GM21529 (cell line): ENCODE measurements around the gene TREM1.

Experiments
- ATAC-seq: cut with Tn5 transposase; IDR thresholded peaks from one replicate; pipeline ENCODE4 v1.9.1; 2021; ENCODE audit not compliant: unreplicated experiment

TREM1 gene

GRCh38 chr6:41286544-41287346 is at the start of gene TREM1:
Gene TREM1 (minus strand): TSS chr6:41286682. CDS start chr6:41286655, 27 bp downstream.
- ATAC-seq: no peak

DNA sequence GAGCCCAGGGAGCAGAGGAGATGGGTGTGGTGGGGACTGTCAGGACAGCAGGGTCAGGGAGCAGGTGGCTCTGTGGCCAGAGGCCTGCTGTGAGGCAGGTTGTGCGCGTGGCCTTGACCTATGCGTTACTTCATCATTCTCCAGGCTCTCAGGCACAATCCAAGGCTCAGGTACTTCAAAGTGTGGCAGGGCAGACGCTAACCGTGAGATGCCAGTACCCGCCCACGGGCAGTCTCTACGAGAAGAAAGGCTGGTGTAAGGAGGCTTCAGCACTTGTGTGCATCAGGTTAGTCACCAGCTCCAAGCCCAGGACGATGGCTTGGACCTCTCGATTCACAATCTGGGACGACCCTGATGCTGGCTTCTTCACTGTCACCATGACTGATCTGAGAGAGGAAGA is 49.5 kb upstream of the TREM1 start:
- no peak for ATAC-seq

- ATAC-seq: no peak
Observed at GRCh38 chr6:41335296-41335695, 48.8 kb upstream of the TREM1 start, which contains the start of gene NCR2. Gene NCR2 (plus strand): TSS chr6:41335608. CDS start chr6:41335877, 269 bp downstream.

- no peak for ATAC-seq
Observed at GRCh38 chr6:41334482-41335040, 48.1 kb upstream of the TREM1 start.

GRCh38 chr6:41332842-41333736 is 46.6 kb upstream of the TREM1 start:
- peak; percentile 21 for ATAC-seq

DNA sequence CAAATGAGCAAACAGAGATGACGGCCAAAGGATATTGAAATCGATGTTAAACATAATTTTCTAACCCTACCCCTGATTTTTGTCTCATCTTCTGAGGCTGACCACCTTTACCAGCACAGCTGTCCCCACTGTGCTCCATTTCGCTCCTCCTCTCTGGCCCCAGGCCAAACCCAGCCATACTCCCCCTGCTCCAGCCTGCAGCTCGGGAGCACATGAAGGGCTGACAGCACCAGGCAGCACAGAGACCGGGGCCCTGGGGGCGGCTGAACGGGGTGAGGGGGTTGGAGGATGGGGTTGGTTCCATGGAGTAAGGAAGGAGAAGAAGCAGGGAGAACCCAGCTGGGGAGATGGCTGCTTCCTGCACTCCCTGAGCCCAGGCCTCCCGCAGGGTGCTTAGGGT is 45.8 kb upstream of the TREM1 start:
- no peak for ATAC-seq

- no peak for ATAC-seq
Observed at GRCh38 chr6:41331401-41332150, 45.1 kb upstream of the TREM1 start.

- ATAC-seq: no peak
Observed at GRCh38 chr6:41327177-41327576, 40.7 kb upstream of the TREM1 start.

DNA sequence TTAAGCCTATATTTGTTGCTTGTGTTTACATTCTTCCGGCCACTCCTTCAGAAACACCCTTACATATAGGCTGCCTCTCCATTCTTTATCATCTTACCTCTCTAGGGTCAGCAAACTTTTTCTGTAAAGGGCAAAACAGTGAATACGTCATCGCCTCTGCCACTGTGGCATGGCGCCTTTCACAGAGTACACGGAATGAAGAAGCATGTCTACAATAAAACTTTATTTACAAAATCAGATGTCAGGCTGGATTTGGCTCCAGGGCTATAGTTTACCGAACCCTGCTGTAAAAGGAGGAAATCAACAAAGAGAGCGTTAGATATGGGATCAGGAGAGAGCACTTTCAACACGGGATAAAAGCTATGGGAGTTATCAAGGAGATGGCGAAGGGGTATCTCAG is 39.6 kb upstream of the TREM1 start:
- no peak for ATAC-seq

DNA sequence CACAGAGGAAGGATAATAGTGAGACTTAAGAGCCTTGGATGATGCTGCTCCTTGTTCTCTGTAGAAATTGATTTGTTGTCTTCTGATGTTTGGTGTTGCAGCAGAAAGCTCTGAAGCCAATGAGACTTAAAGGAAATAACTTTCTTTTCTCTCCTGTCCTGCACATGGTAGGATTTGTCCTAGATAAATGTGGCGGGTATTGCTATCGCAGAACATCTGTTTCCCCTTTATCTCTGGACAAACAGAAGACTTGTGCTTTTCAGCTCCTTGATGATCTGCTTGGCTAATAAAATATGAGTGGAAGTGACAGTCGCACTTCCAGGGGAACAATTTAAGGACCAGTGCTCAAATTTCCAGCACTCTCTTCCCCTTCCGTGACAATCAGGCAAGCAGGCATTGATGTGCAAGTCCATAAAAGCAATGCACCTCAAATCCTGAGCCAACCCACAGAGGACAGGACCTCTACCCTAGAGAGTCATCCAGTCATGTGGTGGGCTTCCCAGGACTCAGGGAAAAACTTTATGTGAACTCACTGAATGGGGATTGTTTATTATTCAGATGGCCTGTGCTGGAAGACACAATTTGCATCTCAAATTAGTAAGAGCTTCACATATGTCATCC is 39.1 kb upstream of the TREM1 start:
- no peak for ATAC-seq

GRCh38 chr6:41321183-41321582 is 34.7 kb upstream of the TREM1 start:
- ATAC-seq: no peak

- ATAC-seq: peak; percentile 89
Observed at GRCh38 chr6:41318654-41319565, 32.4 kb upstream of the TREM1 start.

DNA sequence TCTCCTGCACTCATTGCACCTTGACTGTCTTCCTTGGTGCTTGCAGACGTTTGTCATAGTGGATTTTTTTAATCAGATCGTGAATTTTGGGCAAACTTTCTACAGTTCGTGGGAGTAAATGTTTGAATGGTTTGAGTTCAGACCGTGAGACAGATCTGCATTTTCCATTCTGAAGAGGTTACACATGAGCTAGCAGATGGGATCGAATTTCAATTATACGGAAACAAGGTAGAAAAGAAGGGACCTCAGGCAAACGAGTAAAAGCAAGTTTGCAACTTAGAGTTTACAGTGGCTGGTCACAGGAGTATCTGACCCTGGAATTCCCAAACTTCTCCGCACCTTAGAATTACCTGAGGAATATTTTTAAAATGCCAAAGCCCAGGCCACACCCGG is 31.8 kb upstream of the TREM1 start:
- ATAC-seq: no peak

DNA sequence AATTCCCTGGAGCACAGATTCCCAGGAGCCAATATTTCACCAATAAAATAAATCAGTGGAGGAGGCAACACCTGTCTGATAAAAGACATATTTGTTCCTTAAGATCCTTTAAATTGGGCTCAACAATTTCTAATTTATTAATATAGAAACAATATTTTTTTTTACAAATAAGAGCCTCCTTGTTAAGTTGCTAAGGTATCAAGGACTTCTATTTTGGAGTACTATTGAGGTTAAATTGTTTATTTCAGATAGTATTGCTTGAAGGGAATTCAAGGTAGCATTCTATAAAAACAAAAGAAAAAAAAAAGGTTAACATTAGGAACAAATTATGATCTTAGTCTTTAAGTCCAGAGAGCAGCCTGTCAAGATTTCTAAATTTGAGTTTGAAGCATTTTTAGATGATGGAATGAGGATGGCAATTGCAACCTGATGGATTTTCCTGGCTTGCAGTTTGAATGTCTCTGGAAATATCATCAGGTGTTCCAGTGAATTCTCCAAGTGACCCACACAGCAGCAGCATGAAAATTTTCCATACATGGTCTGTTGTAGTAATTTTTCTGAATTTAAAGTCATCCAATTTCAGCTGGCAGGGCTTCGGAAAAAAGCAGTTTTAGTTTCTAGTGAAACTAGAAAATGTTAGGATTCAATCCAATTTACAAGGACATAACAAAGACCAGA is 29.6 kb upstream of the TREM1 start:
- no peak for ATAC-seq

- no peak for ATAC-seq
Observed at GRCh38 chr6:41315203-41315602, 28.7 kb upstream of the TREM1 start.

- no peak for ATAC-seq
Observed at GRCh38 chr6:41306187-41306854, 19.8 kb upstream of the TREM1 start.

DNA sequence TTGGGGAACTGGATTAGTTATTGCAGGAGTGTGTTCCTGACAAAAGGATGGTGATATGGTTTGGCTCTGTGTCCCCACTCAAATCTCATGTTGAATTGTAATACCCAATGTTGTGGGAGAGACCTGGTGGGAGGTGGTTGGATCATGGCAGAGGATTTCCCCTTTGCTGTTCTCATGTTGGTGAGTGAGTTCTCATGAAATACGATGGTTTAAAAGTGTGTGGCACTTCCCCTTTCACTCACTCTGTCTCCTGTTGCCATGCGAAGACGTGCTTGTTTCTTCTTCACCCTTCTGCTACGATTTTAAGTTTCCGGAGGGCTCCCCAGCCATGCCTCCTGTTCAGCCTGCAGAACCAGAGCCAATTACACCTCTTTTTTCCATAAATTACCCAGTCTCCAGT is 16.2 kb upstream of the TREM1 start:
- no peak for ATAC-seq

- ATAC-seq: no peak
Observed at GRCh38 chr6:41298785-41299502, 12.5 kb upstream of the TREM1 start.
